A172 (cell line): ENCODE data around the gene GHRL. TPM values are rescaled to one million over a fixed set of nuclear protein-coding genes. Genes with fewer than 3 reads are reported as not detected.
"Not testable (repeated sequence)": the region's sequence is repeated elsewhere in the genome, so short reads cannot be mapped to it uniquely, and the experiment has no call there.

Source experiments
- DNase-seq: peaks from one replicate; pipeline ENCODE4 v3.0.0-alpha.2; 2015; ENCODE audit warnings: low spot score
- total RNA-seq: library from RNA; depleted of rRNA; stranded (reverse); fragments of >200 nt; shearing (Covaris generic); gene quantifications from 2 replicates; pipeline ENCODE4 v1.2.3, GENCODE V29; 2014

Gene GHRL
- total RNA-seq, 1 experiment from 2014 or later = not detected

- DNase-seq = no peak
These were observed 18.9 kb downstream of the GHRL start for GRCh38 chr3:10273702-10274305.

- no peak for DNase-seq
These were observed 19.8 kb downstream of the GHRL start for GRCh38 chr3:10272977-10273376.

GRCh38 chr3:10272476-10272875, 20.3 kb downstream of the GHRL start:
- not testable (repeated sequence) for DNase-seq

GRCh38 chr3:10269443-10269842, 23.3 kb downstream of the GHRL start:
- DNase-seq = no peak

- DNase-seq = no peak
These were observed 23.8 kb downstream of the GHRL start for GRCh38 chr3:10268930-10269329.

GRCh38 chr3:10268116-10268515, 24.6 kb downstream of the GHRL start:
- no peak for DNase-seq

- DNase-seq = not testable (repeated sequence)
These were observed 25.8 kb downstream of the GHRL start for GRCh38 chr3:10266936-10267335.

GRCh38 chr3:10265833-10266232, 26.9 kb downstream of the GHRL start:
- DNase-seq = no peak

- DNase-seq = peak; percentile 36
These were observed 28.9 kb downstream of the GHRL start for GRCh38 chr3:10263646-10264363.

- DNase-seq = no peak
These were observed 30.7 kb downstream of the GHRL start for GRCh38 chr3:10262027-10262426.

GRCh38 chr3:10260211-10260701, 32.5 kb downstream of the GHRL start:
- no peak for DNase-seq

- DNase-seq = no peak
These were observed 32.9 kb downstream of the GHRL start for GRCh38 chr3:10259798-10260197.

- DNase-seq = no peak
These were observed 33.7 kb downstream of the GHRL start for GRCh38 chr3:10259036-10259435.

GRCh38 chr3:10255835-10256234, 36.9 kb downstream of the GHRL start:
- DNase-seq = no peak

GRCh38 chr3:10253731-10254130, 39.0 kb downstream of the GHRL start:
- no peak for DNase-seq

- no peak for DNase-seq
These were observed 41.7 kb downstream of the GHRL start for GRCh38 chr3:10251006-10251405.

- no peak for DNase-seq
These were observed 42.9 kb downstream of the GHRL start for GRCh38 chr3:10249833-10250232.

- DNase-seq = peak; percentile 21
These were observed 43.6 kb downstream of the GHRL start for GRCh38 chr3:10248984-10249748.

GRCh38 chr3:10248184-10248983, 44.4 kb downstream of the GHRL start, which contains the start of gene TATDN2:
Gene TATDN2 (plus strand): TSS chr3:10248459. CDS start chr3:10249201, 742 bp downstream.
- DNase-seq = peak; percentile 88

- no peak for DNase-seq
These were observed 45.0 kb downstream of the GHRL start for GRCh38 chr3:10247679-10248183.

GRCh38 chr3:10245081-10245712, 47.5 kb downstream of the GHRL start:
- no peak for DNase-seq
